Glutamatergic neuron (in vitro differentiated cells): Measurements from ENCODE around the gene GABRG3. TPM values are rescaled to one million over a fixed set of nuclear protein-coding genes. Genes with fewer than 3 reads are reported as not detected.

ENCODE experiments used
- DNase-seq: peaks from one replicate; pipeline ENCODE4 v3.0.0; 2022
- H3K27ac Mint-ChIP-seq: one replicate; pipeline ENCODE4 v1.8.0; 2020; ENCODE audit warnings: mild to moderate bottlenecking, mixed read lengths, inconsistent platforms; ENCODE audit not compliant: unreplicated experiment
- H3K27me3 Mint-ChIP-seq: one replicate; pipeline ENCODE4 v1.8.0; 2020; ENCODE audit warnings: mild to moderate bottlenecking, moderate library complexity, mixed read lengths, inconsistent platforms; ENCODE audit not compliant: unreplicated experiment
- H3K36me3 Mint-ChIP-seq: one replicate; pipeline ENCODE4 v1.8.0; 2020; ENCODE audit warnings: mild to moderate bottlenecking, mixed read lengths, inconsistent platforms; ENCODE audit not compliant: unreplicated experiment
- H3K4me1 Mint-ChIP-seq: one replicate; pipeline ENCODE4 v1.8.0; 2020; ENCODE audit warnings: mild to moderate bottlenecking, low read depth, mixed read lengths, inconsistent platforms; ENCODE audit not compliant: unreplicated experiment
- H3K4me3 Mint-ChIP-seq: one replicate; pipeline ENCODE4 v1.8.0; 2020; ENCODE audit warnings: mild to moderate bottlenecking, mixed read lengths, inconsistent platforms; ENCODE audit not compliant: unreplicated experiment
- H3K9me3 Mint-ChIP-seq: one replicate; pipeline ENCODE4 v1.8.0; 2020; ENCODE audit warnings: mild to moderate bottlenecking, moderate library complexity, mixed read lengths, inconsistent platforms; ENCODE audit not compliant: unreplicated experiment
- CTCF ChIP-seq: fragments of 200-600 bp; sonication (generic); IDR thresholded peaks from one replicate; pipeline ENCODE4 v1.5.0; 2021; ENCODE audit not compliant: partially characterized antibody, unreplicated experiment
- total RNA-seq: library from RNA; stranded (reverse); fragmentation: NEBNext Ultra II Directional; extraction: Animal tissue kit (Norgen Biotek cat#: 25700); gene quantifications from one replicate; pipeline ENCODE4 v1.2.1, GENCODE V29; 2021; ENCODE audit not compliant: unreplicated experiment

The GABRG3 gene
- total RNA-seq, 1 donor from 2014 or later, result 1.3 TPM

GRCh38 chr15:27570746-27571145 lies 599.8 kb downstream of the GABRG3 start:
- Mint-ChIP-seq H3K27ac (no peak overlapping the region), H3K4me1 (peaks cover 3% of the 10 kb centered on the region), H3K9me3 (peaks cover 2% of the 10 kb centered on the region), H3K27me3 (peaks cover 3% of the 10 kb centered on the region), H3K4me3 (no peak overlapping the region), H3K36me3 (no peaks in the 10 kb centered on the region)
- TF ChIP-seq CTCF, result no peak
- DNase-seq, result no peak

- no peak for DNase-seq
- peaks cover 3% of the 10 kb centered on the region for H3K4me1 Mint-ChIP-seq
- no peaks in the 10 kb centered on the region for H3K36me3 Mint-ChIP-seq
- H3K27ac Mint-ChIP-seq, result no peak overlapping the region
- H3K4me3 Mint-ChIP-seq, result no peak overlapping the region
- peaks cover 3% of the 10 kb centered on the region for H3K9me3 Mint-ChIP-seq
- H3K27me3 Mint-ChIP-seq, result no peaks in the 10 kb centered on the region
- no peak for TF ChIP-seq CTCF
Measured at GRCh38 chr15:27573805-27574485, 603.0 kb downstream of the GABRG3 start.

GRCh38 chr15:27574541-27575054 lies 603.6 kb downstream of the GABRG3 start:
- H3K27me3 Mint-ChIP-seq, result no peaks in the 10 kb centered on the region

GRCh38 chr15:27575521-27575920 lies 604.5 kb downstream of the GABRG3 start:
- H3K9me3 Mint-ChIP-seq, result peaks cover 3% of the 10 kb centered on the region
- no peak for TF ChIP-seq CTCF
- H3K36me3 Mint-ChIP-seq, result no peaks in the 10 kb centered on the region
- H3K27me3 Mint-ChIP-seq, result peaks cover 1% of the 10 kb centered on the region
- H3K4me1 Mint-ChIP-seq, result peaks cover 3% of the 10 kb centered on the region
- no peak overlapping the region for H3K4me3 Mint-ChIP-seq
- DNase-seq, result no peak
- no peak overlapping the region for H3K27ac Mint-ChIP-seq

More at GRCh38 chr15:27574541-27575054, 603.6 kb downstream of the GABRG3 start:
- DNase-seq, result no peak
- H3K4me3 Mint-ChIP-seq, result no peak overlapping the region
- peaks cover 3% of the 10 kb centered on the region for H3K9me3 Mint-ChIP-seq
- no peak for TF ChIP-seq CTCF
- H3K4me1 Mint-ChIP-seq, result peaks cover 3% of the 10 kb centered on the region
- H3K27ac Mint-ChIP-seq, result no peak overlapping the region
- H3K36me3 Mint-ChIP-seq, result no peaks in the 10 kb centered on the region

- Mint-ChIP-seq H3K36me3 (no peaks in the 10 kb centered on the region), H3K4me1 (peaks cover 3% of the 10 kb centered on the region), H3K4me3 (no peak overlapping the region), H3K27ac (no peak overlapping the region), H3K9me3 (peaks cover 3% of the 10 kb centered on the region), H3K27me3 (peaks cover 1% of the 10 kb centered on the region)
- no peak for DNase-seq
- TF ChIP-seq CTCF, result no peak
Measured at GRCh38 chr15:27576576-27576975, 605.6 kb downstream of the GABRG3 start.
